GM12891 (cell line): ENCODE measurements around the gene CCDC200.

Experiments
- POLR2A ChIP-seq: IDR thresholded peaks from 2 replicates; pipeline ENCODE4 v1.6.1; 2011; ENCODE audit warnings: low read depth, low read length, control low read depth
- POLR2AphosphoS5 ChIP-seq: IDR thresholded peaks from 2 replicates; pipeline ENCODE4 v1.6.1; 2011; ENCODE audit warnings: low read depth, low read length, control low read depth
- POU2F2 ChIP-seq: IDR thresholded peaks from 2 replicates; pipeline ENCODE4 v1.6.1; 2011; ENCODE audit warnings: low read depth, mild to moderate bottlenecking, control low read depth, low read length, moderate library complexity
- SPI1 ChIP-seq: IDR thresholded peaks from 2 replicates; pipeline ENCODE4 v1.6.1; 2011; ENCODE audit warnings: low read depth, low read length, control low read depth
- TAF1 ChIP-seq: IDR thresholded peaks from 2 replicates; pipeline ENCODE4 v1.6.1; 2011; ENCODE audit warnings: low read depth, low read length, control low read depth

DNA sequence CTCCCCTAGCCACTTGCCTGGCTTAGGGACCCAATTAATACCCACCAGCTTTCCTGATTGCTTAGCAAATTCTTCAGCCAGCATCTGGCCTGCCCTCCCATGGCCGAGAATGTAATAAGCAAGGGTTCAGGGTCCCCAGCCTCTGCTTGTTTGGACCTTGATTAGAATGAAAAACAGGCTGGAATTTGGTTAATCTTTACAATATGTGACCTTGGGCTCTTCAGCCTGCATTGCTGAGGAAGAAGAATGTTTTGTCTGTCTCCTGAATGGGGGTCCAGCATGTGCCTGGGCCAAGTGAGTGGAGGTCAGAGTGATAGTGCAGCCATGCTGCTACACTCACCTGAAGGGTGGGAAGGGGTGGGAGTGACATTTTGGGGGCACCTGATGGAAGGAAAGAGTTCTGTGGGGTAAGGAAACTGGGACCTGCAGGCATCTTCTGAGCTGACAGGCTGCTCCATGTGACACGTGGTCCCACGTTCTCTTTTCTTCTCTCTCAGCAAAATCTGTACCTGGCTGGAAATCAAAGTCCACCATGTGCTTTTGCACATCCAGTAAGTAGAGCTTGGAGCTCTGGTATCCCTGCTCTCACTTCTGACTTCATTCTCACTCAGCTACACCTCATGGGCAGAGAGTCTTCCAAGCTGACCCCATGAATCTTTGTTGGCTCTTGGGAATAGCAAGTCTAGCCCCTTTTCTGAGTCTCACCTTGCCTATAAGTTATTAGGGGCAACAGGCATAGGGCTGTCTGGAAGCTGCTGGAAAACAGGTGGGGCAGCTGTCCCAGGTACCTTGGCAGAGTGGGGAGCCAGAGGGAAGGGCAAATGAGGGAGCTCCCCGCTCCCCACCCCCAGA is 11.4 kb downstream of the CCDC200 start:
- TF ChIP-seq POLR2A (no peak), POLR2AphosphoS5 (no peak), TAF1 (no peak), SPI1 (no peak), POU2F2 (no peak)
